Inferior parietal cortex (tissue), 1 donor: ENCODE data around the gene BEND7.
"Not testable (repeated sequence)": the region's sequence is repeated elsewhere in the genome, so short reads cannot be mapped to it uniquely, and the experiment has no call there.

Experiments
- DNase-seq: peaks from one replicate; pipeline ENCODE4 v3.0.0-alpha.2; 2016; ENCODE audit errors: extremely low spot score

The BEND7 gene, protein sequence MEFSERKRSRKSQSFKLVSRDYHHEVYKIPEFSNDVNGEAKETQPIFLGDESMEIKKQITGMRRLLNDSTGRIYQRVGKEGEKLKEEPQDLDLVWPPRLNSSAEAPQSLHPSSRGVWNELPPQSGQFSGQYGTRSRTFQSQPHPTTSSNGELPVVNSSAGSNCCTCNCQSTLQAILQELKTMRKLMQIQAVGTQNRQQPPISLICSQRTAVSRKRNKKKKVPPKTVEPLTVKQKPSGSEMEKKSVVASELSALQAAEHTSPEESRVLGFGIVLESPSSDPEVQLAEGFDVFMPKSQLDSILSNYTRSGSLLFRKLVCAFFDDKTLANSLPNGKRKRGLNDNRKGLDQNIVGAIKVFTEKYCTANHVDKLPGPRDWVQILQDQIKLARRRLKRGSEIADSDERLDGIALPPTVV

DNA sequence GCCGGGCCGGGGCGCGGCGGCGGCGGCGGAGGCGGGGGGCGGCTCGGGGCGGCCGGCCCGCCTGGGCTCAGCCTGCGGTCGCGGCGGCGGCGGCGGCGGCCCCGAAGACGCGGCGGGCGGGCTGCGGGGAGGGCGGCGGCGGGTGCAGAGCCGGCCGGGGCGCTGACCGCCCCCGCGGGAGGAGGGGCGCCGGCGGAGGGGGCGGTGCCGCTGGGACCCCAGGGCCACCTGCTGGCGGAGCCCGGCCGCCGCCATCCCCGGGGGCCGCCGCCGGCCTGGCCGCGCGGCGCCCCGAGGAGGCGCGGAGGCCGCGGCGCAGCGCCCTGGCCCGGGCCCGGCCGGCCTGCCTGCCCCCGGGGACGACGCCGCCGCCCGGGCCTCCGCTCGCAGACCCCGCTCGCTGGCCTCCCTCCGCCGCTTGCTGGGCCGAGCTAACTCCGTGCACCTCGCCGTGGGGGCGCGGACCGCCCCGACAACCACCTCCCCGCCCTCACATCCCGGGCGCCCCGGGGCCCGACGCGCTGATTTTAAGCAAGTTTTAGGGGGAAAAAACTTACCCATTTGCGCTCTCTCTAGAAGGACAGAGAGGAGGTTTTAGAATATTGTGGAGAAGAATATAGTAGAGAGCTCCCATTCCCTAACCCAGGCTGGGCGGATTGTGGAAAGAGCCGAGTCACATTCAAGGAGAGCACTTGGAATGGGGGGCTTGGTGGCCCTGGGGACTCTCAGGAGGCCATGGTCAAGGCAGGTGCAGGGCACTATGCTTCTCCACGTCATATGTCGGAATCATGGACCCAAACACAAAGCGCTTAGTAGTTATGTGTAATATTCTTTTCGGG lies at the start of gene BEND7:
TSS of gene BEND7 (minus strand) at position 140 of the 839 bp plus-strand sequence. CDS start 481 bp downstream, outside the sequence.
- DNase-seq, result no peak

DNA sequence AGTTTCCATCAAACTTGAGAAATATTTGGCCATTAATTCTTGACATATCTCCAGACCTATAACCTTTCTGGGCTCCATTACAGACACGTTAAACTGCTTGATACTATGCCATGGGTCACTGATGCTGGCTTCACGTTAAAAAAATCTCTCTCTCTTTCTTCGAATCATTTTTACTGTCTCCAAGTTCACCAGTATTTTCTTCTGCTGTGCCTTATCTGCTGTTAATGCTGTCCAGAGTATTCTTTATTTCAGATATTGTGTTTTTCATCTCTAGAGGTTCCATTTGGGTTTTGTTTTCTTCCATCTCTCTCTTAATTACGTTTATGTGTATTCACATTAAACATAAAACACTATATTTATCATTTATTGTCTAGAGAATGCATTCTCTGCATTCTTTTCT lies 45.1 kb upstream of the BEND7 start:
- no peak for DNase-seq

DNA sequence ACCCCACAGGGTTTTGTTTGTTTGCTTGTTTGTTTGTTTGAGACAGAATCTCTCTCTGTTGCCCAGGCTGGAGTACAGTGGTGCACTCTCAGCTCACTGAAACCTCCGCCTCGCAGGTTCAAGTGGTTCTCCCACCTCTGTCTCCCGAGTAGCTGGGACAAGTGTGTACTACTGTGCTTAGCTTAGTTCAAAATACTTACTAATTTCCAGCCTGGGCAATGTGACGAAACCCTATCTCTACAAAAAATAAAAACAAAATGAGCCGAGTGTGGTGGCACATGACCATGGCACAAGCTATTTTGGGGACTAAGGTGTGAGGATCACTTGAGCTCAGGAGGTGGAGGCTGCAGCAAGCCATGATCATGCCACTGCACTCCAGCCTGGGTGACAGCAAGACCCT lies 42.7 kb upstream of the BEND7 start:
- no peak for DNase-seq

DNA sequence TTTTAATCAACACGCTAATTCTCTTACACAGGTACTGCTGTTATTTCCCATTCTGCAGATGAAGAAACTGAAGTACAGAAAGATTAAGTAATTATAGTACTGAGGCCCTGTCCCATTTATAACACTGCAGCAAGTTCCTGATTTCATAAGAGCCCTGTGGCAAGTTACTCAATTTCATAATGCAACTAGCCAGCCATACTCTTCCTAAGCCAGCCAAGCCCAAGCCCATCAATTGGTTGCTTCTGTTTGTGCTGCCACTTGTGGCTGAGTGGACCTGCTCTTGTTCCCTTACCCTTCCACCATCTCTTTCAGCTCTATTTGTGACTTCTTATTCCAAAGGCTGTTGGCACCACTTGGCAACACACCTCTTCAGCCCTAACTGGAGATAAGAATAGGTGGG lies 38.2 kb upstream of the BEND7 start:
- no peak for DNase-seq

DNA sequence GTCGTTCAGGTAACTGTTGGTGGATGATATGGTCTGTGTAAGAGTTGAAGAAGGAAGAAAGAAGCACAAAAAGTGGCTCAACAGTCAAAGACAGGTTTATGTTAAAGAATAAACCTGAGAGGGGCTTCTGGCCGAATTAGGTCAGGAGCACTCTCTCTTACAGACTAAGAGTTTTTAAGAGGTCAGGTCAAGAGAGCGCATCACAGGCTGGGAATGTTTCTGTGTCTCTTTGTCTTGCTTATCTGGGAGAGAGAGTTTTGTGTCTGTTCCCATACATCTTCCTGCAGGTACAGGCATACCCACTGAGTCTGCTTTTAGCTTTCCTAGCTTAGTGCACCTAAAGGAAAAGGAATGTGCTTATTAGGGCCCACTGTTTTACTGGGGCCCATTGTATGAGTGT lies 35.8 kb upstream of the BEND7 start:
- DNase-seq, result no peak

DNA sequence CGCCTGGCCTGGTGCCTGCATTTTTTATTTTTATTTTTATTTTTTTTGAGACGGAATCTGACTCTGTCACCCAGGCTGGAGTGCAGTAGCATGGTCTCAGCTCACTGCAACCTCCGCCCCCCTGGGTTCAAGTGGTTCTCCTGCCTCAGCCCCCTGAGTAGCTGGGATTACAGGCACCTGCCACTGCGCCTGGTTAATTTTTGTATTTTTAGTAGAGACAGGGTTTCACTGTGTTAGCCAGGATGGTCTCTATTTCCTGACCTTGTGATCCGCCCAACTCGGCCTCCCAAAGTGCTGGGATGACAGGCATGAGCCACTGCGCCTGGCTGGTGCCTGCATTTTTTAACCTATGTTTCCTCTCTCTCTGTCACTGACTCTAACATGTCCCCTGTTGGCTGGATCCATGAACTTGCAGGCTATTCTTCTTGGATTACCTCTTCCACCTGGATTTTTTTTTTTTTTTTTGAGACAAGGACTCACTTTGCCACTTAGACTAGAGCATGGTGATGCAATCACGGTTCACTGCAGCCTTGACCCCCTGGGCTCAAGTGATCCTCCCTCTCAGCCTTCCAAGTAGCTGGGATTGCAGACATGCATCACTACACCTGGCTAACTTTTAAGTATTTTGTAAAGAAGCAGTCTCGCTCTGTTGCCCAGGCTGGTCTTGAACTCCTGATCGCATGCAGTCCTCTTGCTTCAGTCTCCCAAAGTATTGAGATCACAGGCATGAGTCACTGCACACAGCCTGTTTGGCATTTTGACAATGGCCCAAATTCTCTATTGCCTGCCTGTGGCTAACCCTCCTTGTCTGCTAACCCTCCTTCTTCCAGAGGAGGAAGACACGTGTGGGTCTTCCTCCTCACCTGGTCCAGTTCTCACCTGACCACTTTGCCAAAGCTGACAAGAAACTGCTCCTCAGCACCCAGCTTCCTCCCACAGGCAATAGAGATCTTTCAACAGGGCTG lies 34.9 kb upstream of the BEND7 start:
- DNase-seq, result no peak

DNA sequence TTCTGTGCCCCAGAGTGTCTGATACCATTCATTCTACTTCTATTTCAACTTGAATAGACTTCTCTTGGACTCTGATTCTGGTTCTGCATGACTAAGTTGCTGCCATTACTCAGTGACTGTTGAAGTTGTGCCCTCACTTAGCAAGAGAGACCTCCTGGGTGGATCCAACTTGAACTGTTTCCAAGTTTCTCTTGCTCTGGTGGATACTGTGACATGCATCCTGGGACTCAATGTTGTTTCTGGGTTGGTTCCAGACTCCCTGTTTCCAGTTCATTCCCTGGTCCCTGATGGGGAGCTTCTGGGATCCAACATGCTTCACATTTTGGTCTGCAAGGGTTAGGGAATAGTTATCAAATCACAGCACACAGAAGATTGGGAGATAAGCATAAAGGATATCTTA lies 31.8 kb upstream of the BEND7 start:
- DNase-seq, result no peak

DNA sequence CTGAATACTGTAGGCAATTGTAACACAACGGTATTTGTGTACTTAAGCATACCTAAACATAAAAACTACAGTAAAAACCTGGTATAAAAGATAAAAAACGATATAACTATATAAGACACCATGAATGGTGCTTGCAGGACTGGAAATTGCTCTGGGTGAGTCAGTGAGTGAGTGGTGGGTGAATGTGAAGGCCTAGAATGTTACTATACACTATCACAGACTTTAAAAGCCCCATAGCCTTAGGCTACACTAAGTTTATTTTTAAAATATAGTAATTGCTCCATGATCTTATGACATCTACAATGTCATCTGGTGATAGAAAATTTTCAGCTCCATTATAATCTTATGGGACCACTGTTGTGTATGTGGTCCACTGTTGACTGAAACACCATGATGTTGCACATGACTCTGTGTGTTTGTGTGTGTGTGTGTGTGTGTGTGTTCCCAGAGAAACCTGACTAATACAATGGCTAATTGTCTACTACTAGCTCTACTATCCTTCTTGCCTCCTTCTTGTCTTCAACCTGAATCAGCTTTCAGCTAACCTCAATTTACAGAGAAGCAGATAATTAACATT lies 30.4 kb upstream of the BEND7 start:
- DNase-seq, result no peak

DNA sequence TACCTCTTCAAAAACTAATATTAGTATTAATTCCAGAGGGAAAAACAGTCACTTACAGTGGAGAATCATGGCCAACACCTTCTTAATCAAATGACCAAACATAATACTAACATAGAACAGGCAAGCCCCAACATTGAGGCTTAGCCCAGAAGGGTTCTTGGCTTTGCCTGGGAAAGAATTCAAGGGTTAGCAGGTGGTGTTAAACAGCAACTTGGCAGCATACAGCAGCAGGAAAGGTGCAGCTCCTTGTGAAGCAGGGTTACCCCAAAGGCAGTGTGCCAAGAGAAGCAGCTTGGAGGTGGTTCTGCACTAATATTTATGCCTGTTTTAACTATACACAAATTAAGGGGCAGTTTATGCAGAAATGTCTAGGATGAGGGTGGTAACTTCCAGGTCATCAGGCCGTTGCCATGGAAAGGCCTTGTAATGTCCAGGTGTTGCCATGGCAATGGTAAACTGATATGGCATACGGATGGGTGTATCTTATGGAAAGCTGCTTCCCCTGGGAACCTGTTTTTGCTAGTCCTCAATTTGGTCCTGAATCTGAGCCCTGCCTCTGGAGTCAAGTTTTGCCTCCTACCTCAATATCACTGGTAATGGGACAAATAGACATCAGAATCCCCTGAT lies 27.2 kb upstream of the BEND7 start:
- no peak for DNase-seq

DNA sequence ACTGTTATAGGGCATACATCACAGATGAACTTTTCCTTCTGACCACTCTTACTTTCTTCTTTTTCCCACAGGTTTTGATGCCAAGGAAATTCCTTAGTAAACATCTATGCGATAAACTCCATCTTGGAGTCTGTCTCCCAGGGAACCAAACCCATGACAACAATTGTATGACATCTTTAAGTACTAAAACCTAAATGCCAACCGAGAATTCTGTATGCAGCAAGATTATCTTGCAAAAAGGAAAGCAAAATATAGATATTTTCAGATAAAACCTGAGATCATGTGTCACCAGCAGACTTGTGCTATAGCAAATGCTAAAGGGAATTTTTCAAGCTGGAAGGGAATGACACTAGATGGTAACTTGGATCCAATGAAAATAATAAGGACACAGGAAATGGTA lies 22.0 kb upstream of the BEND7 start:
- DNase-seq, result no peak

DNA sequence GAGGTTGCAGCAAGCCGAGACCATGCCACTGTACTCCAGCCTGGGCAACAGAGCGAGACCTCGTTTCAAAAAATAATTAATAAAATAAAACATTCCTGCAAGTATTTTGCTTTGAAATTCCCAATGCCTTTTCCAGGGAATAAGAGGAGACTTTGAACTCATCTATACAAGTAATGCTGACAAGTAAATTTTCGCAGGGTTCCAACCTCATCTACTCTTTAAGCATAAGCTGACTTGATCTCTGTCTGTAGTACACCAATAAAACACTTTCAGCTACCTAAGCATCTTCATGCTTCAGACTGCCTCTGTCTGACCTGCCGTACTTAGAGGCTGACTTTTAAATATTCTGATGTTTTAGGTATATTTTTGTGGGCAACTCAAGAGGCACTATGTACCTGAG lies 13.7 kb upstream of the BEND7 start:
- DNase-seq, result no peak

DNA sequence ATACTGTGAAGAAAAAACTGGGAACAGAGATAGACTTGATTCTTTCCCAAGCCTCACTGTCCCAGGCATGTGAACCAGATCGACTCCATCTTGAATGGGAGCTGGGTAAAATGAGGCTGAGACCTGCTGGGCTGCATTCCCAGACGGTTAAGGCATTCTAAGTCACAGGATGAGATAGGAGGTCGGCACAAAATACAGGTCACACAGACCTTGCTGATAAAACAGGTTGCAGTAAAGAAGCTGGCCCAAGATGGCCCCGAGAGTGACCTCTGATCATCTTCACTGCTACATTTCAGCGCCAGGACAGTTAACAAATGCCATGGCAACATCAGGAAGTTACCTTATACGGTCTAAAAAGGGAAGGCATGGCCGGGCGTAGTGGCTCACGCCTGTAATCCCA lies 9.2 kb upstream of the BEND7 start:
- DNase-seq, result not testable (repeated sequence)

DNA sequence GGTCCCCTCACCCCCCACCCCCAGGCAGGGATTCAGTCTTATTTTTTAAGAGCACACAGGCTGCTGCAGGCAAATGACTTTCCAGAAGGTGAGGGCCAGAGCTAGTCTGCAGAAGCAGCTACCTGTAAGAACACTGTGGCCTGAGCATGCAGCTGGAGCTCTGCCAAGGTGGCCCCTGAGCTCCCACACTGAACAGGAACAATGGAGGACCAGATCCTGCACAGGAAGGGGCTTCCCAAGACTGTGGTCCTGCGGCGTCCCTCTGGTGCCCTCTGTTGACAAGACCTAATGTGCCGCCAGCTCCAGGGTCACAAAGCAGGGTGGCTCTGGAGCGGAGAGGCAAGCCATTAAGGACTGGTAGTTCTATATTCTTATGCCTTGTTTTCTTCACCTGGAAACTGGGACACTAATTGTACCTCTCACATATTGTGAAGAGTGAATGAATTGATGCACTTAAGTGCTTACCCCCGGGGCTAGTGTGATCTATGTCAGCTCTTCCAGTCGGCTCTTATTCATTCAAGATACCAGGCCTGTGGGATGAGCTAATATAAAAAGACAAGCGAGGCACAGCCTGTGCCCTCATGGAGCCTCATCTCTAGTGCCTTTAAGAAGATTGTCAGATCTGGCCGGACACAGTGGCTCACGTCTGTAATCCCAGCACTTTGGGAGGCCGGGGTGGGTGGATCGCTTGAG lies 8.0 kb upstream of the BEND7 start:
- no peak for DNase-seq

DNA sequence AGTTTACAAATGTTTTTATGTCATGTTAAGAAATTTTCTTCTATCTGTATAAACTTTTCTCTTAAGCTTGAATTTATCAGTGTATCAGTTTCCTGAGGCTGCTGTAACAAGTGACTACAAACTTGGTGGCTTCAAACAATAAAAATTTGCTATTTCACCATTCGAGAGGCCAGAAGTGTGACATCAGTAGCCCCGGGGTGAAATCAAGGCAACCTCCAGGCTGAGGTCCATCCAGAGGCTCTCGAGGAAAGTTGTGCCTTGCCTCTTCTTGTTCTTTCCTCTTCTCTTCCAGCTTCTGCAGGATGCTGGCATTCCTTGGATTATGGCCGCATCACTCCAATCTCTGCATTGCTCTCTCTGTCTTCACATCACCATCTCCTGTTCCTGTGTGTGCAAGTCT lies 6.5 kb upstream of the BEND7 start:
- DNase-seq, result no peak

DNA sequence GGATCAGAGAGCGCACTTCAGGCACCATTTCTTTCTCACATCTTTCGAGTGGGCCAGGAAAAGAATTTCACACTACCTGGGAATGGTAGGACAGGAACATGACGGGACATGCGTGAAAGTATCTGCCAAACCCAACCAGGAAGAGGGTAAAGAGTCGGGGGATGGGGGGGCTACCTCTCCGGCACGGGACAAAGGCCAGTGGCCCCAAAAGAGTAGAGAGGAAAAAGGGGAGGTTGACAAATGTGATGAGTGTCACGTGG lies 830 bp upstream of the BEND7 start:
- DNase-seq, result no peak

DNA sequence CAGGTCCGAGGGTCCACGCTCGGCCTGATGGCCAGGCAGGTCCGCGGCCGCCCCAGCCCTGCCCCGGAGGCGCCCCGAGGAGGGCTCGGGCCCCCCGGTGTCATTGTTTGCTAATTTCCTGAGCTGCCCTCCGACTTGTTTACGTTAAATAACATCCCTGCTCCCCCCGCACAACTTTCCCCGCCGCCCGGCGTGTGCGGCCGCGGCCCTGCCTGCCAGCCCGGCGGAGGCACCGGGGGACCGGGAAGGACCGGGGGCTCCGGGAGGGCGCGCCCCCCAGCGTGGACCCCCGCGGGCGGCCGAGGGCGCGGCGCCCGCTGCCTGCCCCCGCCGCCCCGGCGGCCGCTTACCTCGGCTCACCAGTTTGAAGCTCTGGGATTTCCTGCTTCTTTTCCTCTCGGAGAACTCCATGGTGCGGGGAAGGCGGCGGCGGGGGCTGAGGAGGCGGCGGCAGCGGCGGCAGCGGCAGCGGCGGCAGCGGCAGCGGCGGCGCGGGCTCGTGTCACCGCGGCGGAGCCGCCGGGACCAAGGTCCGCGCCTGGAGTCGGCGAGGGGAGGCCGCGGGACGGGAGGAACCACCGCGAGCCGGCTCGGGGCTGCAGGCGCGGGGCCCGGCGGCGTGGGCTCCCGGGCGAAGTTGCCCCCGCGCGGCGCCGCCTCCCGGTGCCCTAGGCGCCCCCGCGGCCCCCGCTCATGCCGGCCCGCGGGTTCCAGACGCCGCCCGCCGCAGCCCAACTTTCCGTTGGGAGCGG lies 515 bp downstream of the BEND7 start:
- DNase-seq, result no peak

DNA sequence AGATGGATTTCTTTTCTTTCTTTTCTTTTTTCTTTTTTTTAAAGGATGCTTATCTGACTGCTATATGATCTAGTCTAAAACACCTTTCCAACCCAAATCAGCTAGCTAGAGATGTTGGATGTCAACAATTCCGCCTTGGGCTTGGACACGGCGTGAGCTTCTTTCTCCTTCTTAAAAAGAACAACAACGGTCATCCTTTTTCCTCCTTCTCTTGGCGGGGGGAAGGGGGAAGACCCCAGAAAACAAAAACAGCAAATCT lies 1.0 kb downstream of the BEND7 start:
- DNase-seq, result no peak

DNA sequence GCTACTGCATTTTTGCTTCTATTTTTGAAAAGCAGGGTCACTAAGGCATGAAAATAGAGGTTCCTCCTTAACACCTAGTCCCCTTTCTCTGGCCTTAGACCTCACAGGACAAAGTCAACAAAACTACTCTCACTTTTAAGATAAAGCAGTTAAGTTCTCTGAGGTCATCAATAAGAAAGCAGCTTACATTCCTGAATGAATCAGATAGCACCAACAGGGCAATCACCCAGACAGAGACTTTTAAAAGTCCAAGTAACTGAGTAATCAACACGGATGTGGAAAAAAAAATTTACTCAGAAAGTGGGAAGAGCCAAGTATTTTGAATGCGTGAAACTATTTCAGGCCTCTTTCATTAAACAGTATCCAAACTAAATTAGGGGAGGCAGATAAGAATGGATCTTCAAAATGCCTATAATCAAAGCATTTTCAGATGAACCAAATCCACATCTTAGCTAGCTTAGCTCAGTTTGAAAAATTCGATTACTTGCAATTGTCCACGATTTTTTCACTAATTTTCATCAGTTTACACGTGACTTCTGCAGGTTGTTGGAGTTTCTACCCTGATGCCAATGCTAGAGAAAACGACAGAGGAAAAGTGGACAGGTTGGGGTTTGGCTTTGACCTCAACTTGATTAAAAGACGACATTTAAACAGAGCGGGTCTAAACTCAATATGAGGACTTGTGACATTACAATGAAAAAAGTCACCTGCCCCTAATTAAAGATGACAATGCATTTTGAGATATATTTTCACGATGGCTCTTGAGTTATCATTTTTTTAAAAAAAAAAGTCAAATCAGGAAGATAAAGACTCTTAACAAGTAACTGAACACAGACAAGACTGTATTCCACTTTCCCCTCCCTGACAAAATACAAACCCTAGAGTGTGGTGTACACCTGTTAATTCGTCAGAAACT lies 1.6 kb downstream of the BEND7 start:
- DNase-seq, result no peak

DNA sequence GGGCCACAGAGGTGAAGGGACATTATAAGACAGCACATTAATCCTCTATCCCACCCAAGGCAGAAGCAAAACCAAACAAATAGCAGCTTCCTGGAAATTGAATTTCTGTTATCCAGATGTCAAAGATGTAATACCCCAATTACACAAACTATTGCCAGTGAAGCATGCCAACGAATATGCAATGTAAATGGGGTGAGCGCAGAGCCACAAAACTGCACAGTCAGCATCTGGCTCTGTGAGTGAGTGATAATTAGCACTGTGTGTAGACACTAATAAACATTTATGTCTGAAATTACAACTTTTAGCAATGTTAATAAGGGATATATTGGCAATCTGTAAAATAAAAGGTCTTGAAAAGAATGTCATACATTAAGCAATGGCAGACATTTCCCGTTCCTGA lies 3.2 kb downstream of the BEND7 start:
- no peak for DNase-seq
